ENCODE results near the gene HACD2. TPM values are rescaled to one million over a fixed set of nuclear protein-coding genes. Genes with fewer than 3 reads are reported as not detected.

HACD2 gene
- polyA plus RNA-seq, 1 donor (not counting 4 experiments of a cell fraction or from before 2014, with no cell fraction given): 124 TPM

DNA sequence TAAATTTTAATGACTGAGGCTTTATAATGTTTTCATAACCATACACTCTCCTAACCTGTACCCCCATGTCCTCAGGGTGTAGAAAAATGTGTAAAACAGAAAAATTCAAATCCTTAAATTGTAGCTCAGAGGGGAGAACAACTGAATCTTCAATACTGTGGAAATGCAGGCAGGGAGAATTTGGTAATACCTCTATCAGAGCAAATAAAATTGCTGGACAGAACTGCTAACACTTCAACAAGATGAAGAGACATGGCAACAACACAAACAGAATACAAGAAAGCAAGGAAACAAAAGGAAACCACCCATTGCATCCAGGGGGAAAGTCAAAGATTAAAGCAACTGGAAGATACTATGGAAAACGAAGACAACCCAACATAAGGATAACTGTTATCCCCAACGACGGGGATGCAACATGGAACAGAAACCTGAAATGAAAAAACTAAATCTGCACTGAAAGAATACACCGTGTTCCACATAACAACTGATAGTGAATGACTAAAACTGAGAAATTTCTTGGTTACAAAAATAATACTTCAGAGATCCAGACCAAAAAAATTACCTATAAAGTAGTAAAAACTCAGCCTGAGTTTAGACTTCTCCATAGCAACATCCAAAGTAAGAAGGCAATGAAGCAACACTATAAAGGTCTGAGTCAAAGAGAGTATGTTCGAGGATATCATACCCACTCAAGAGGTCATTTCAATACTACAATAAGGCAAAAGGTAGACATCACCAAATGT is 48.5 kb downstream of the HACD2 start:
- H3K4me2 ChIP-seq (ENCODE audit: control insufficient read depth, extremely low read depth, insufficient read depth, low read depth, low read length): no peak overlapping the region
- dilution Hi-C loops (cut with MboI; ENCODE audit: extremely low pct_ligation_motif_present, low sequenced_read_pairs): no loop called here
- no peak for FAIRE-seq

DNA sequence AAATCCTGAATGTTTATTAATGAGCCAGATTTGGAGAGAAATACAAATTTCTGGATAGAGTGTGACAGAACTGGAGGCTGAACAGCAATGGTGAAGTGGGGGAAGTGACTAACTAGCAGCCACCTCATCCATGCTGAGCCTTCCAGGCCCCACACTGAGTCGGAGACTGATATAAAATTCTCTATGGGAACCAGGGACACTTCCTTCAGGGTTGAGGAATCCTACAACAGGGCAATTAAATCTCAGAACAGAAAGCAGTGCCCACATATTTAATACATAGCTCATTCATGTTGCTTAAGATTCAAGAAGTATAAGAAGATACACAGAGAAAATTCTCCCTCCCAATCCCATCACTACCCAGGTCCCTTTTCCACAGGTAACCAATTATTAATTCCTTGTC is 49.3 kb downstream of the HACD2 start:
- FAIRE-seq (peak; percentile 55), DNase-seq (ENCODE audit: low read depth, low spot score) (no peak)
- Histone ChIP-seq H2AFZ (ENCODE audit: control insufficient read depth, low read length) (no peak overlapping the region), H3K9me1 (ENCODE audit: control insufficient read depth, extremely low read depth, insufficient read depth, low read length) (no peaks in the 10 kb centered on the region), H3K4me2 (ENCODE audit: control insufficient read depth, extremely low read depth, insufficient read depth, low read depth, low read length) (no peak overlapping the region), H3K9ac (ENCODE audit: control insufficient read depth, extremely low read depth, insufficient read depth, low read length) (no peak overlapping the region), H3K4me1 (ENCODE audit: control insufficient read depth, extremely low read depth, insufficient read depth, low read length) (peaks cover 14% of the 10 kb centered on the region), H3K79me2 (ENCODE audit: control insufficient read depth, insufficient read depth, low read length) (peaks cover 61% of the 10 kb centered on the region), H3K9me3 (ENCODE audit: control insufficient read depth, low read depth, low read length) (no peaks in the 10 kb centered on the region), H3K27me3 (ENCODE audit: control insufficient read depth, extremely low read depth, insufficient read depth, low read length) (no peaks in the 10 kb centered on the region), H3K27ac (ENCODE audit: control insufficient read depth, insufficient read depth, low read length) (no peak overlapping the region), H3K36me3 (ENCODE audit: control insufficient read depth in 2 of 2, extremely low read depth in 1 of 2, insufficient read depth in 2 of 2, low read length in 2 of 2) (peaks cover 0 to 5% of the 10 kb centered on the region in 2 experiments), H3K4me3 (ENCODE audit: control insufficient read depth in 2 of 3, extremely low read depth in 1 of 3, insufficient read depth in 2 of 3, low read depth in 1 of 3, low read length in 3 of 3) (no peak overlapping the region), H4K20me1 (ENCODE audit: control insufficient read depth, extremely low read depth, insufficient read depth, low read length) (no peaks in the 10 kb centered on the region)
- TF ChIP-seq CTCF (optimal IDR thresholded peaks at IDR 0.05 in 1 of 3, IDR thresholded peaks at IDR 0.05 in 1 of 3, conservative IDR thresholded peaks at IDR 0.05 in 1 of 3; ENCODE audit: extremely low read depth in 1 of 3, insufficient read depth in 2 of 3, low read length in 3 of 3) (no peak), EZH2 (IDR thresholded peaks at IDR 0.05; ENCODE audit: low read length) (no peak)
- dilution Hi-C loops (cut with MboI; ENCODE audit: extremely low pct_ligation_motif_present, low sequenced_read_pairs): no loop called here

More for the DNA sequence above, 48.5 kb downstream of the HACD2 start:
- H3K27me3 ChIP-seq (ENCODE audit: control insufficient read depth, extremely low read depth, insufficient read depth, low read length): no peaks in the 10 kb centered on the region
- DNase-seq (ENCODE audit: low read depth, low spot score): no peak
- no peak overlapping the region for H3K9ac ChIP-seq (ENCODE audit: control insufficient read depth, extremely low read depth, insufficient read depth, low read length)
- H3K9me1 ChIP-seq (ENCODE audit: control insufficient read depth, extremely low read depth, insufficient read depth, low read length): no peaks in the 10 kb centered on the region
- no peak for TF ChIP-seq EZH2 (IDR thresholded peaks at IDR 0.05; ENCODE audit: low read length)
- TF ChIP-seq CTCF (optimal IDR thresholded peaks at IDR 0.05 in 1 of 3, IDR thresholded peaks at IDR 0.05 in 1 of 3, conservative IDR thresholded peaks at IDR 0.05 in 1 of 3; ENCODE audit: extremely low read depth in 1 of 3, insufficient read depth in 2 of 3, low read length in 3 of 3): no peak
- H4K20me1 ChIP-seq (ENCODE audit: control insufficient read depth, extremely low read depth, insufficient read depth, low read length): peaks cover 2% of the 10 kb centered on the region
- H3K27ac ChIP-seq (ENCODE audit: control insufficient read depth, insufficient read depth, low read length): no peak overlapping the region
- no peak overlapping the region for H3K4me3 ChIP-seq (ENCODE audit: control insufficient read depth in 2 of 3, extremely low read depth in 1 of 3, insufficient read depth in 2 of 3, low read depth in 1 of 3, low read length in 3 of 3)
- H3K9me3 ChIP-seq (ENCODE audit: control insufficient read depth, low read depth, low read length): no peaks in the 10 kb centered on the region
- H3K36me3 ChIP-seq (ENCODE audit: control insufficient read depth in 2 of 2, extremely low read depth in 1 of 2, insufficient read depth in 2 of 2, low read length in 2 of 2): peaks cover 0 to 5% of the 10 kb centered on the region in 2 experiments
- H2AFZ ChIP-seq (ENCODE audit: control insufficient read depth, low read length): no peak overlapping the region
- H3K79me2 ChIP-seq (ENCODE audit: control insufficient read depth, insufficient read depth, low read length): peaks cover 56% of the 10 kb centered on the region
- H3K4me1 ChIP-seq (ENCODE audit: control insufficient read depth, extremely low read depth, insufficient read depth, low read length): peaks cover 14% of the 10 kb centered on the region

Measured in keratinocyte (primary cell).